Suppressor macrophage treated with lipopolysaccharide for 1 hour (primary cell): Measurements from ENCODE around the gene LATS2.

Source experiments
- DNase-seq, 3 donors: peaks; one replicate each; pipeline ENCODE4 v3.0.0-alpha.2; 2020 to 2022

The LATS2 gene

GRCh38 chr13:21061029-21061763 is at the start of gene LATS2:
Gene LATS2 (minus strand): TSS chr13:21061586. CDS start chr13:21046026, 15,560 bp downstream.
- DNase-seq = peak; percentile 94 to 98 (median 97)

GRCh38 chr13:21109168-21109567 is 47.8 kb upstream of the LATS2 start:
- DNase-seq = no peak

DNA sequence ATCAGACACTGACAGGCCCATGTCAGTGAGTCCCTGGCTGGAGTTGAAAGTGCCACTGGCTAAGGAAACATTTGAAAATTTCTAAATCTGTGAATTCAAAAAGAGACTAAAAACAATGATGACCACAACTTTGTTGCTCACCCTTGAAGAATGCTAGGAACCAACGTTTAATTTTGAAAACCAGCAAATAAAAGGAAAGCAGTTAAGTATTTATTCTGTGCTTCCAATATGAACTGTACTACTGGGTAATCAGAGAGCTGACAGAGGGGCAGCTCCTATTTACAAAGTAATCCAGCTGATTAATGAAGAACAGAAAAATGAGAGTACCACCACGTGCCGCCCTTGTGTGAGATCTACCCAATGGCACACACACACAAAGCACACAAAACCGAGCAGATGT is 44.7 kb upstream of the LATS2 start:
- no peak for DNase-seq

DNA sequence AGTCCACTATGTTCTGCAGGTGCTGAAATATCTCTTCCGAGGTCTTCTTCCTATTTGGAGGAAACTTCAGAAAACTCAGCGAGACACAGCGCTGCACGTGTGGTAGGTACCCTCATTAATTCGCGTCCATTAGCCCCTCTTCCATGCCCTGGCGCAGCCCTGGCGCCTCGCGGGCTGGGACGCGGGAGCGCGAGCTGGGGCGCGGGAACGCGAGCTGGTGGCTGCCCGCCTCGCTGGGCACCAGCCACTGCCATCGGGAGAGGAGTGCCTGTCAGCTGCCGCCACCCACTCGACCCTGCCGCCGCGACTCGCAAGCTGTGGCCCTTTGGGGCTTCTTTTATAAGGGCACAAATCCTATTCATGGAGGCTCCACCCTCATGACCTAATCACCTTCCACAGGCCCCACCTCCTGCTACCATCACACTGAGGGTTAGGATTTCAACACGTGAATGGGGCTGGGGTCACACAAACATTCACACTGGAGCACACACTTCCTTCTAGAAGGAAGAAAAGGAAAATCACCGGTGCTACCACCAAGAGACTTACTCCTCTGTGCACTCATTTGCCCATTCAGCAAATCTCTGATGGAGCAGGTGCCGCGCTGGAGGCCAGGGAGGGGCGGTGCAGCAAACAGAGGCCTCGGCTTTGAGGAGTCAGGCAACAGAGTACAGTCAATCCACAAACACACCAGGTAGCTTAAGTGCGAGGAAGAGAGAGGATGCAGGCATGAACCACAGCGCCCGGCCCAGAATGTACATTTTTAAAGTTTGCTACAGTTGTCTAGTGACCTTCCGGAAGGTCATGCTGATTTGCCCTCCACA is 43.0 kb upstream of the LATS2 start:
- DNase-seq = no peak

- no peak for DNase-seq
Observed at GRCh38 chr13:21101865-21102576, 40.6 kb upstream of the LATS2 start.

- DNase-seq = no peak
Observed at GRCh38 chr13:21100994-21101757, 39.8 kb upstream of the LATS2 start.

GRCh38 chr13:21100211-21100610 is 38.8 kb upstream of the LATS2 start:
- no peak for DNase-seq

GRCh38 chr13:21095311-21095710 is 33.9 kb upstream of the LATS2 start:
- DNase-seq = no peak

DNA sequence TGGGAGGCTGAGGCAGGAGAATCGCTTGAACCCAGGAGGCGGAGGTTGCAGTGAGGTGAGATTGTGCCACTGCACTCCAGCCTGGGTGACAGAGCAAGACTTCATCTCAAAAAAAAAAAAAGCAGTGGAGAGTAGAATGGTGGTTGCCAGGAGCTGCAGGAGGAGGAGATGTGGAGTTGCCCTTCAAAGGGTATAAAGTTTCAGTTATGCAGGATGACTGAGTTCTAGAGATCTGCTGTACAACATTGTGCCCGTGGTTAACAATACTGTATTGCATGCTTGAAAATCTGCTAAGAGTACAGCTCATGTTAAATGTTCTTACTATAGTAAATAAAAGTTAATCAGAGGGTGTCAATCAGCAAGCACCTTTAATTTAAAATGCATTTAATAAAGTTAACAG is 28.4 kb upstream of the LATS2 start:
- no peak for DNase-seq

DNA sequence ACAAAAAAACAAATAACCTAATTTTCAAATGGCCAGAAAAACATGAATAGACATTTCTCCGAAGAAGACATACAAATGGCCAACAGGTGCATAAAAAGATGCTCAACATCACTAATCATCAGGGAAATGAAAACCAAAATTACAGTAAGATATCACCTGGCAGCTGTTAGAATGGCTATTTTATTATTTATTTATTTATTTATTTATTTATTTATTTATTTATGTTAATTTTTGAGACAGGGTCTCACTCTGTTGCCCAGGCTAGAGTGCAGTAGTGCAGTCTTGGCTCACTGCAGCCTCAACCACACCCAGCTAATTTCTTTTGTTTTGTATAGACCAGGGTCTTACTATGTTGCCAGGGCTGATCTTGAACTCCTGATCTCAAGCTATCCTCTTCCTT is 27.1 kb upstream of the LATS2 start:
- DNase-seq = no peak

DNA sequence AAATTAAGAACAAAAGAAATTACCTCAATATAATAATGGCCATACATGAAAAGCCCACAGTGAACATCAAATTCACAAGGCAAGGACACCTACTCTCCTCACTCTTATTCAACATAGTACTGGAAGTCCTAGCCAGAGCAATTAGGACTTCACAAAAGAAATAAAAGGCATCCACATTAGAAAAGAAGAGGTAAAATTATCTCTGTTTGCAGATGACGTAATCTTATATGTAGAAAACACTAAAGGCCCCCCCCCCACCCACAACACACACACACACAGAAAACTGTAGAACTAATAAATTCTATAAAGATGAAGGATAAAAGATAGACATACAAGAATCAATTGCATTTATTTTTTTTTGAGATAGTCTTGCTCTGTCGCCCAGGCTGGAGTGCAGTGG is 25.5 kb upstream of the LATS2 start:
- DNase-seq = no peak

GRCh38 chr13:21081926-21082325 is 20.5 kb upstream of the LATS2 start:
- no peak for DNase-seq

- DNase-seq = no peak
Observed at GRCh38 chr13:21080593-21080891, 19.2 kb upstream of the LATS2 start.

DNA sequence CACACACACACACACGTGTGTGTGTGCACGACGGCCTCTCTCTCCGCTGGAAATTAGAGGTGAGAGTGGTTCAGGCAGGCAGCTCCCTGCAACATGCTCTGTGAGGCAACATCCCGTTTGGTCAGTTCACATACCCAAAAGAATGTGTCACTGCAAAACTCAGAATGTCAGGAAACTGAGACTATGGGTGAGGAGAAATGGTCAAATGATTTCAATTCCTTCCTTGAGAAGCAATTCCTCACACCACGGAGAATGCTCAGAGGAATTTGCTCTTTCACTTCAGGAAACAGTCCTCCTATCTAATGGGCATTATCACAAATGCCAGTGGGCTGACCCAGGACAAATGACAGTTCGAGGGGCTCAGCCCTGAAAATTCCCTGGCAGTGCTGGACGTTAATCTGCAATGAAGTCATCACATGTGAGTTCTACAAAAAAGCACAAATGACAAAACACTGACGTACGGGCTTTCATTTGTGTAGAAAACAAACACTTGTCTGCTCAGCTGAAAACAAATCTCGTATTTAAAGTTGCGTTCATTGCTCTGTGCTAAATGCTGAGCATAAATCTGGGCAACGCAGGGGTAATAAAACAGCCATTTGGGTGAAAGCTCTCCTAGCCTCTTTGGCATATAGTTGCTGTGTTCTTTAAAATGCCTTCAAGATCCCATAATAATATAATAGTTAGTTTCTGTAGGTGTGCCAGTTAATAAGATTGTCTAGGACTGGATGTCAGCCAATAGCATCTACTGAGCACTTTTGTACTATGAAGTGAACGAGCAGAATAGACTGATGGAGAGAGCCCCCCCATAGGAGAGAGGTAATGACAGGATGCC is 18.6 kb upstream of the LATS2 start:
- DNase-seq = peak; percentile 45 to 80 (median 65)

GRCh38 chr13:21079221-21079620 is 17.8 kb upstream of the LATS2 start:
- no peak for DNase-seq

- no peak for DNase-seq
Observed at GRCh38 chr13:21078501-21078900, 17.1 kb upstream of the LATS2 start.

GRCh38 chr13:21077788-21078353 is 16.5 kb upstream of the LATS2 start:
- DNase-seq = no peak

DNA sequence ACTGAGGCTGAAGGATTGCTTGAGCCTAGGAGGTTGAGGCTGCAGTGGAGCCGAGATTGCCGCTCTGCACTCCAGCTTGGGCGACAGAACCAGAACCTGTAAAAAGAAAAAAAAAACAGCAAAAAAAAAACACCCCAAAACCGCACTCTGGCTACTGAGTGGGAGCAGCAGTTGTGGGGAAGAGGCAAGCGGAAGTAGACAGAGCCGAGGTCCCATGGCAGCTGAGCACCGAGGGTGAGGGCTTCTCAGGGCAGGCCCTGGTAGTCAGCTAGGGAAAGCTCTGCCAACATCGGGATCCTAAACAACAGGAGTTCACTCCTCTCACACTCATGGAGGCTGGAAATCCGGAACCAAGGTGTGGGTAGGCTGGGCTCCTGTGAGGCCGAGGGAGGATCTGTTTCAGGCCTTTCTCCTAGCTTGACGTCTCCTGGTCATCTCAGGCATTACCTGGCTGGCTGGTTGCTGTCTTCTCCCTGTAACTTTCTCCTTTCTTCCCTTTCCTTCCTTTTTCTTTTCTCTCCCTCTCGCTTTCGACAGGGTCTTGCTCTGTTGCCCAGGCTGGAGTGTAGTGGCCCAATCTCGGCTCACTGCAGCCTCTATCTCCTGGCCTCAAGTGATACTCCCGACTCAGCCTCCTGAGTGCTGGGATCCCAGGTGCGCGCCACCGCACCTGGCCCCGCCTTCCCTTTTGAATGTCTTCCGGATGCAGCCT is 15.8 kb upstream of the LATS2 start:
- peak; percentile 19 to 50 (median 20) for DNase-seq

DNA sequence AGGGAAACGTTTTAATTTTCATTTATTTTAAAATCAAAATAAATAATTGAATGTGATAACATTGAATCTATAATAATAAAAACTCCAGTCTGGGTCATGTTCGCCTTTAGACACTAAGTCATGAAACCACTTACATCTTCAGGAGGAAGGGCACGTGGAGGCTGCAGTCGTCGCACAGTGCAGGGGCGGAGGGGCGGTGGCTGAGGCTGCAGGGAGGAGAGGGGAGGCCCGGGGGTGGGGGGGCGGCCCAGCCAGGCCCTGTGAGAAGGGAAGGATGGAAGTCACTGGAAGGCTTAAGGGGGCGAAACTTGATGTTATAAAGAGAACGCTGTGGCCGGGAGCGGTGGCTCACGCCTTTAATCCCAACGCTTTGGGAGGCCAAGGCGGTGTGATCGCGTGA is 14.9 kb upstream of the LATS2 start:
- peak in 2 of 3 donors; percentile 31 to 35 for DNase-seq

GRCh38 chr13:21075379-21076249 is 14.2 kb upstream of the LATS2 start:
- DNase-seq = peak; percentile 34 to 54 (median 38)
